HepG2 (cell line): ENCODE data around the gene PDLIM4. TPM values are rescaled to one million over a fixed set of nuclear protein-coding genes. Genes with fewer than 3 reads are reported as not detected.

Source experiments
- ATAC-seq: fragments of 200-7000 bp; cut with Tn5 transposase; 3 replicates; pipeline ENCODE4 v1.9.1; 2020; ENCODE audit warnings: mild to moderate bottlenecking, moderate library complexity
- BruUV-seq: library from RNA; stranded (reverse); fragments of 400-500 nt; replicated peaks from 2 replicates; lab custom pipeline; 2021; lab: Mats Ljungman, UMichigan
- CTCF ChIA-PET: fragments of 300-600 bp; formaldehyde crosslinking; extraction: SDS; loops from one replicate; lab custom pipeline; 2021; ENCODE audit warnings: low total read pairs, inconsistent platforms, low intra/inter-chr PET ratio; lab: Yijun Ruan, JAX
- POLR2A ChIA-PET: fragments of 350-600 bp; sonication (Branson Sonifier 250); formaldehyde crosslinking; loops from one replicate; lab custom pipeline; 2020; ENCODE audit warnings: antibody characterized with exemption, inconsistent platforms; lab: Yijun Ruan, JAX
- DNase-seq: peaks from one replicate; pipeline ENCODE4 v3.0.0-alpha.2; 2015; ENCODE audit warnings: low spot score
- FAIRE-seq: peaks from 3 replicates; lab custom pipeline; 2011; peaks lifted over from hg19 to GRCh38; lab: Jason Lieb, UNC
- H2AFZ ChIP-seq: one replicate; pipeline ENCODE4 v1.6.1; 2011; ENCODE audit warnings: low read length, inconsistent platforms
- H3K27ac ChIP-seq: fragments of 300-600 bp; 3 replicates; pipeline ENCODE4 v1.8.0; 2011; ENCODE audit warnings: mixed run types, mild to moderate bottlenecking, mixed read lengths, low read length, inconsistent platforms; ENCODE audit not compliant: insufficient read depth; ENCODE audit errors: extremely low read length
- H3K27me3 ChIP-seq, 2 experiments: fragments of 200-600 bp in 1 of 2; 2 replicates in 1 of 2; 3 replicates in 1 of 2; pipeline versions ENCODE4 v1.6.0 to v1.8.0; 2011; ENCODE audit warnings: low read length in 2 of 2, mild to moderate bottlenecking in 2 of 2, moderate library complexity in 2 of 2, inconsistent platforms in 1 of 2; ENCODE audit not compliant: insufficient read depth in 2 of 2, control insufficient read depth in 1 of 2
- H3K36me3 ChIP-seq, 2 experiments: fragments of 200-600 bp in 1 of 2; replicated peaks in 1 of 2; 2 replicates in 1 of 2; 3 replicates in 1 of 2; pipeline versions ENCODE4 v1.5.1 to v1.8.0; 2011; ENCODE audit warnings: low read length in 2 of 2, inconsistent platforms in 1 of 2; ENCODE audit not compliant: insufficient read depth in 2 of 2, control insufficient read depth in 1 of 2
- H3K4me1 ChIP-seq: 2 replicates; pipeline ENCODE4 v1.5.1; 2012; ENCODE audit warnings: low read length, inconsistent platforms; ENCODE audit not compliant: insufficient read depth
- H3K4me2 ChIP-seq: 2 replicates; pipeline ENCODE4 v1.6.0; 2011; ENCODE audit warnings: low read depth, low read length, inconsistent platforms
- H3K4me3 ChIP-seq, 3 experiments: fragments of 200-600 bp in 1 of 3; sonication (generic), shearing (Covaris generic) in 1 of 3; replicated peaks in 1 of 3; 2 replicates each; pipeline ENCODE4 v1.5.1; 2011 to 2016; ENCODE audit warnings: low read length in 3 of 3, inconsistent platforms in 2 of 3, low read depth in 2 of 3, mild to moderate bottlenecking in 2 of 3, control low read depth in 1 of 3, mixed read lengths in 1 of 3; ENCODE audit not compliant: insufficient read depth in 1 of 3
- H3K79me2 ChIP-seq: one replicate; pipeline ENCODE4 v1.6.1; 2011; ENCODE audit warnings: low read length, inconsistent platforms; ENCODE audit not compliant: insufficient read depth
- H3K9ac ChIP-seq: 2 replicates; pipeline ENCODE4 v1.6.0; 2011; ENCODE audit warnings: mild to moderate bottlenecking, low read depth, low read length, inconsistent platforms; ENCODE audit not compliant: insufficient read depth
- H3K9me3 ChIP-seq: 2 replicates; pipeline ENCODE4 v1.5.1; 2012; ENCODE audit warnings: mild to moderate bottlenecking, low read length
- H4K20me1 ChIP-seq: 2 replicates; pipeline ENCODE4 v1.6.0; 2011; ENCODE audit warnings: inconsistent platforms, mild to moderate bottlenecking, low read length, moderate library complexity; ENCODE audit not compliant: insufficient read depth
- FOXJ3 ChIP-seq: sonication (generic); formaldehyde crosslinking; IDR thresholded peaks from 2 replicates; pipeline ENCODE4 v1.4.0; 2020; ENCODE audit warnings: missing genetic modification reagents, mild to moderate bottlenecking, borderline replicate concordance
- FOXK1 ChIP-seq: sonication (generic); formaldehyde crosslinking; IDR thresholded peaks from 2 replicates; pipeline ENCODE4 v1.4.0; 2020; ENCODE audit warnings: low read depth, missing genetic modification reagents, borderline replicate concordance
- HIVEP1 ChIP-seq: sonication (generic); formaldehyde crosslinking; IDR thresholded peaks from 2 replicates; pipeline ENCODE4 v1.4.0; 2020; ENCODE audit warnings: mild to moderate bottlenecking, missing genetic modification reagents
- MAF1 ChIP-seq: sonication (generic); formaldehyde crosslinking; IDR thresholded peaks from 2 replicates; pipeline ENCODE4 v1.5.0; 2020; ENCODE audit warnings: missing genetic modification reagents, borderline replicate concordance
- PCBP1 ChIP-seq: fragments of 200-400 bp; formaldehyde crosslinking; IDR thresholded peaks from 2 replicates; pipeline ENCODE4 v1.6.1; 2017; ENCODE audit warnings: mild to moderate bottlenecking, low read depth, low read length, borderline replicate concordance
- RFXAP ChIP-seq: sonication (generic); formaldehyde crosslinking; IDR thresholded peaks from 2 replicates; pipeline ENCODE4 v1.4.0; 2020; ENCODE audit warnings: missing genetic modification reagents, borderline replicate concordance
- SIN3B ChIP-seq: fragments of 150-350 bp; IDR thresholded peaks from 2 replicates; pipeline ENCODE4 v1.6.1; 2014; ENCODE audit warnings: low read length
- ZNF382 ChIP-seq: sonication (generic); formaldehyde crosslinking; IDR thresholded peaks from 2 replicates; pipeline ENCODE4 v1.5.0; 2020; ENCODE audit warnings: missing genetic modification reagents, mild to moderate bottlenecking, borderline replicate concordance
- ZNF550 ChIP-seq: sonication (generic); formaldehyde crosslinking; IDR thresholded peaks from 2 replicates; pipeline ENCODE4 v1.4.0; 2020; ENCODE audit warnings: mild to moderate bottlenecking, missing genetic modification reagents, borderline replicate concordance
- WGBS: methylation state at CpG from one replicate; pipeline ENCODE4 v1.1.6; 2017; ENCODE audit warnings: low lambda C conversion rate; 5-methylcytosine and 5-hydroxymethylcytosine counted together
- in situ Hi-C: cut with HindIII; loops from 2 replicates; pipeline ENCODE4 v1.10.0; 2017; ENCODE audit warnings: low pct_unique_long_range_greater_than_20kb; ENCODE audit not compliant: extremely low pct_ligation_motif_present
- intact Hi-C: fragments of 100-400 bp; cut with micrococcal nuclease; formaldehyde crosslinking; loops from one replicate; pipeline ENCODE4 v1.10.0; 2022; ENCODE audit not compliant: unreplicated experiment
- polyA plus RNA-seq, 8 experiments: library from polyadenylated mRNA; depleted of rRNA in 3 of 8; stranded (reverse) in 7 of 8; unstranded in 1 of 8; fragments of >200 nt; fragmentation: Illumina TruSeq in 4 of 8; extraction: Trizol in 4 of 8; gene quantifications; 2 replicates each; pipeline versions ENCODE4 v1.2.1 to v1.2.3, GENCODE V29; 2011 to 2016; ENCODE audit warnings: low read depth in 4 of 8, missing spikeins in 1 of 8, mixed read lengths in 1 of 8; ENCODE audit not compliant: insufficient read depth in 1 of 8
- total RNA-seq, 5 experiments: library from RNA; depleted of rRNA; stranded (reverse); fragments of >200 nt; fragmentation: Illumina TruSeq; extraction: Trizol; gene quantifications; 2 replicates each; pipeline ENCODE4 v1.2.3, GENCODE V29; 2016; ENCODE audit warnings: low read depth in 1 of 5
- TF ChIP-seq, protein P1 (sequence below): sonication (generic); formaldehyde crosslinking; conservative IDR thresholded peaks from 2 replicates; pipeline ENCODE4 v1.4.0; 2020; ENCODE audit warnings: missing genetic modification reagents

The PDLIM4 gene
- total and polyA plus RNA-seq, 2 of the 13 experiments (the other 11 are each of a cell fraction or from before 2014, with no cell fraction given), result 1.1 to 2.3 TPM

DNA sequence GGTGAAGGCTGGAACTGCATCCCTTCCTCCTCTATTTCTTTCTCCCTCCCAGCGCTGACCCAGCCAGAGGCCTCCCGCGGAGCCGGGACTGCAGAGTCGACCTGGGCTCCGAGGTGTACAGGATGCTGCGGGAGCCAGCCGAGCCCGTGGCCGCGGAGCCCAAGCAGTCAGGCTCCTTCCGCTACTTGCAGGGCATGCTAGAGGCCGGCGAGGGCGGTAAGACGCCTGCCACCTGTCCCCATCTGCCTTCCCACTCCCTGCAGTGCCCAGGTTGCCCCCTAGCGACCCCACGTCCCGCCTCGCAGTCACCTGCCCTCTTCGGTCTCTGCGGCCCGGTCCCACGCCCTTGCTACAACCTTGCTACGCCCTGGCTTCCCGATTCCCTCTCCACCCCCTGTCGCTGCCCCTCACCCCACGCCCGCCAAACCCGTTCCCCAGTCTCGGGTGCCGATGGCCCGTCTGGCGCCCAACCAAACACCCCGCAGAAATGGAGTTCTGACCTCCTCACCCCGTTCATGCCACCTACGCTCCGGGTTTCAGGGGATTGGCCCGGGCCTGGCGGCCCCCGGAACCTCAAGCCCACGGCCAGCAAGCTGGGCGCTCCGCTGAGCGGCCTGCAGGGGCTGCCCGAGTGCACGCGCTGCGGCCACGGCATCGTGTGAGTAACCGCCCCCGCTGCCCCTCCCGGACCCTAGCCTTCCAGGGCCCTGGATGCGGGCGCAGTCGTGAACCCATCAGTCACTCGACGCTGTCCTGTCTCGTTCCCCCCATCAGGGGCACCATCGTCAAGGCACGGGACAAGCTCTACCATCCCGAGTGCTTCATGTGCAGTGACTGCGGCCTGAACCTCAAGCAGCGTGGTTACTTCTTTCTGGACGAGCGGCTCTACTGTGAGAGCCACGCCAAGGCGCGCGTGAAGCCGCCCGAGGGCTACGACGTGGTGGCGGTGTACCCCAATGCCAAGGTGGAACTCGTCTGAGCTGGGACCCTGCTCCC is 14.1 kb downstream of the PDLIM4 start:
- no peaks in the 10 kb centered on the region for H4K20me1 ChIP-seq
- FAIRE-seq, result no peak
- intact Hi-C loops (loop anchor here (2.0 to 5.0 kb wide), 2 partner anchors 96 to 229 kb away; partner anchors contain the start of gene SLC22A5), in situ Hi-C loops (no loop called here)
- H3K79me2 ChIP-seq, result no peaks in the 10 kb centered on the region
- peaks cover 49% of the 10 kb centered on the region for H3K4me1 ChIP-seq
- no peak overlapping the region for H2AFZ ChIP-seq
- CTCF ChIA-PET, result no interaction called here
- no peaks in the 10 kb centered on the region for H3K9me3 ChIP-seq
- H3K4me2 ChIP-seq, result no peak overlapping the region
- POLR2A ChIA-PET, result no interaction called here
- no peak for DNase-seq
- H3K9ac ChIP-seq, result no peak overlapping the region
- no peak for ATAC-seq
- no peaks in the 10 kb centered on the region for H3K36me3 ChIP-seq
- BruUV-seq, result no TSS peak
- H3K27ac ChIP-seq, result no peak overlapping the region
- WGBS, result 94% methylated on average over 59 of the region's 77 CpGs
- H3K4me3 ChIP-seq, result no peak overlapping the region
- H3K27me3 ChIP-seq, result no peaks in the 10 kb centered on the region; a peak in 1 of 5 replicates
- TF ChIP-seq ZNF550, result no peak
- TF ChIP-seq RFXAP, result no peak
- TF ChIP-seq PCBP1, result no peak
- no peak for TF ChIP-seq HIVEP1 (CRISPR knock-in tag)
- TF ChIP-seq, protein P1, sequence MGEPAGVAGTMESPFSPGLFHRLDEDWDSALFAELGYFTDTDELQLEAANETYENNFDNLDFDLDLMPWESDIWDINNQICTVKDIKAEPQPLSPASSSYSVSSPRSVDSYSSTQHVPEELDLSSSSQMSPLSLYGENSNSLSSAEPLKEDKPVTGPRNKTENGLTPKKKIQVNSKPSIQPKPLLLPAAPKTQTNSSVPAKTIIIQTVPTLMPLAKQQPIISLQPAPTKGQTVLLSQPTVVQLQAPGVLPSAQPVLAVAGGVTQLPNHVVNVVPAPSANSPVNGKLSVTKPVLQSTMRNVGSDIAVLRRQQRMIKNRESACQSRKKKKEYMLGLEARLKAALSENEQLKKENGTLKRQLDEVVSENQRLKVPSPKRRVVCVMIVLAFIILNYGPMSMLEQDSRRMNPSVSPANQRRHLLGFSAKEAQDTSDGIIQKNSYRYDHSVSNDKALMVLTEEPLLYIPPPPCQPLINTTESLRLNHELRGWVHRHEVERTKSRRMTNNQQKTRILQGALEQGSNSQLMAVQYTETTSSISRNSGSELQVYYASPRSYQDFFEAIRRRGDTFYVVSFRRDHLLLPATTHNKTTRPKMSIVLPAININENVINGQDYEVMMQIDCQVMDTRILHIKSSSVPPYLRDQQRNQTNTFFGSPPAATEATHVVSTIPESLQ, result no peak
- no peak for TF ChIP-seq FOXJ3
- TF ChIP-seq MAF1 (CRISPR knock-in tag), result no peak
- TF ChIP-seq SIN3B, result no peak
- no peak for TF ChIP-seq FOXK1 (CRISPR knock-in tag)
- TF ChIP-seq ZNF382 (CRISPR knock-in tag), result no peak
